Fibroblast of lung (primary cell): Measurements from ENCODE around the gene GRIK2. TPM values are rescaled to one million over a fixed set of nuclear protein-coding genes. Genes with fewer than 3 reads are reported as not detected.

Source experiments
- DNase-seq, 2 donors: peaks; one replicate each; pipeline versions ENCODE4 v3.0.0 to v3.0.0-alpha.2; 2010; ENCODE audit warnings: low read depth in 2 of 2
- H2AFZ ChIP-seq: 2 replicates; pipeline ENCODE4 v1.5.1; 2012; ENCODE audit warnings: low read length, control low read depth, inconsistent platforms
- H3K27ac ChIP-seq: 2 replicates; pipeline ENCODE4 v1.5.1; 2011; ENCODE audit warnings: low read length, control low read depth; ENCODE audit not compliant: insufficient read depth
- H3K27me3 ChIP-seq: 2 replicates; pipeline ENCODE4 v1.5.1; 2011; ENCODE audit warnings: mild to moderate bottlenecking, low read length; ENCODE audit not compliant: control insufficient read depth, insufficient read depth
- H3K36me3 ChIP-seq: 2 replicates; pipeline ENCODE4 v1.5.1; 2011; ENCODE audit warnings: low read length; ENCODE audit not compliant: control insufficient read depth, insufficient read depth
- H3K4me1 ChIP-seq: 2 replicates; pipeline ENCODE4 v1.5.1; 2011; ENCODE audit warnings: low read length; ENCODE audit not compliant: control insufficient read depth, insufficient read depth; ENCODE audit errors: extremely low read depth
- H3K4me2 ChIP-seq: 2 replicates; pipeline ENCODE4 v1.5.1; 2011; ENCODE audit warnings: low read length, control low read depth; ENCODE audit not compliant: insufficient read depth; ENCODE audit errors: extremely low read depth
- H3K4me3 ChIP-seq, 4 experiments: fragments of 200-600 bp in 1 of 4; sonication (generic) in 1 of 4; replicated peaks in 1 of 4; 2 replicates each; pipeline ENCODE4 v1.5.1; 2011 to 2016; ENCODE audit warnings: low read length in 4 of 4, low read depth in 3 of 4, mild to moderate bottlenecking in 3 of 4, control low read depth in 2 of 4, inconsistent platforms in 1 of 4, mixed read lengths in 1 of 4; ENCODE audit not compliant: insufficient read depth in 1 of 4; ENCODE audit errors: control extremely low read depth in 1 of 4
- H3K79me2 ChIP-seq: 2 replicates; pipeline ENCODE4 v1.5.1; 2012; ENCODE audit warnings: mild to moderate bottlenecking, low read length, inconsistent platforms; ENCODE audit not compliant: control insufficient read depth, insufficient read depth
- H3K9ac ChIP-seq: 2 replicates; pipeline ENCODE4 v1.5.1; 2011; ENCODE audit warnings: mild to moderate bottlenecking, low read length, control low read depth; ENCODE audit not compliant: insufficient read depth
- H3K9me3 ChIP-seq: 2 replicates; pipeline ENCODE4 v1.5.1; 2012; ENCODE audit warnings: low read depth, low read length; ENCODE audit not compliant: control insufficient read depth, insufficient read depth
- H4K20me1 ChIP-seq: 2 replicates; pipeline ENCODE4 v1.5.1; 2011; ENCODE audit warnings: low read length; ENCODE audit not compliant: control insufficient read depth, insufficient read depth; ENCODE audit errors: extremely low read depth
- CTCF ChIP-seq, 2 donors: IDR thresholded peaks in 1 of 2; conservative IDR thresholded peaks in 1 of 2; 1 replicate in 1 of 2; 2 replicates in 1 of 2; pipeline ENCODE4 v1.5.1; 2011 to 2012; ENCODE audit warnings: low read length in 2 of 2, control low read depth in 1 of 2, inconsistent platforms in 1 of 2, low read depth in 1 of 2, mild to moderate bottlenecking in 1 of 2
- EZH2 ChIP-seq: IDR thresholded peaks from 2 replicates; pipeline ENCODE4 v1.5.1; 2012; ENCODE audit warnings: low read length, control low read depth, mild to moderate bottlenecking; ENCODE audit errors: missing control alignments
- polyA plus RNA-seq, 2 donors: library from polyadenylated mRNA; depleted of rRNA in 1 of 2; stranded (reverse) in 1 of 2; unstranded in 1 of 2; fragments of >200 nt; gene quantifications; 2 replicates each; pipeline ENCODE4 v1.2.1, GENCODE V29; 2011 to 2012; ENCODE audit warnings: missing spikeins in 1 of 2
- total RNA-seq: library from RNA; depleted of rRNA; stranded (reverse); fragments of >200 nt; gene quantifications from 2 replicates; pipeline ENCODE4 v1.2.1, GENCODE V29; 2014

The GRIK2 gene
- total and polyA plus RNA-seq, 2 donors (not counting 1 experiment from before 2014, with no cell fraction given), result 0.33 to 0.40 TPM

GRCh38 chr6:101878554-101879276 is 485.2 kb downstream of the GRIK2 start:
- Histone ChIP-seq H3K27ac (no peak overlapping the region), H3K27me3 (no peaks in the 10 kb centered on the region), H3K9me3 (no peaks in the 10 kb centered on the region), H3K4me2 (no peak overlapping the region), H3K4me3 (no peak overlapping the region), H3K4me1 (no peaks in the 10 kb centered on the region), H3K9ac (no peak overlapping the region), H2AFZ (no peak overlapping the region), H4K20me1 (no peaks in the 10 kb centered on the region), H3K36me3 (no peaks in the 10 kb centered on the region), H3K79me2 (no peaks in the 10 kb centered on the region)
- no peak for TF ChIP-seq CTCF (conservative IDR thresholded peaks at IDR 0.05 in 1 of 2, IDR thresholded peaks at IDR 0.05 in 1 of 2; ENCODE audit: low read depth in 1 of 2, low read length in 2 of 2)
- TF ChIP-seq EZH2, result no peak
- no peak for DNase-seq

GRCh38 chr6:101879782-101880181 is 486.3 kb downstream of the GRIK2 start:
- no peaks in the 10 kb centered on the region for H3K4me1 ChIP-seq
- no peaks in the 10 kb centered on the region for H3K79me2 ChIP-seq
- H3K9ac ChIP-seq, result no peak overlapping the region
- no peaks in the 10 kb centered on the region for H3K36me3 ChIP-seq
- H3K27ac ChIP-seq, result no peak overlapping the region
- no peak for DNase-seq
- H3K4me2 ChIP-seq, result no peak overlapping the region
- no peak overlapping the region for H2AFZ ChIP-seq
- no peaks in the 10 kb centered on the region for H3K27me3 ChIP-seq
- no peaks in the 10 kb centered on the region for H3K9me3 ChIP-seq
- H4K20me1 ChIP-seq, result no peaks in the 10 kb centered on the region
- no peak overlapping the region for H3K4me3 ChIP-seq
- no peak for TF ChIP-seq CTCF (conservative IDR thresholded peaks at IDR 0.05 in 1 of 2, IDR thresholded peaks at IDR 0.05 in 1 of 2; ENCODE audit: low read depth in 1 of 2, low read length in 2 of 2)
- TF ChIP-seq EZH2, result no peak

GRCh38 chr6:101883505-101883904 is 490.0 kb downstream of the GRIK2 start:
- DNase-seq, result peak in 1 of 2 donors; percentile 4
- no peak overlapping the region for H3K4me3 ChIP-seq
- no peak overlapping the region for H3K9ac ChIP-seq
- TF ChIP-seq CTCF (conservative IDR thresholded peaks at IDR 0.05 in 1 of 2, IDR thresholded peaks at IDR 0.05 in 1 of 2; ENCODE audit: low read depth in 1 of 2, low read length in 2 of 2) (no peak), EZH2 (no peak)
- no peak overlapping the region for H3K27ac ChIP-seq
- H3K9me3 ChIP-seq, result no peaks in the 10 kb centered on the region
- H3K4me1 ChIP-seq, result no peaks in the 10 kb centered on the region
- H3K27me3 ChIP-seq, result no peaks in the 10 kb centered on the region
- H3K79me2 ChIP-seq, result no peaks in the 10 kb centered on the region
- H2AFZ ChIP-seq, result no peak overlapping the region
- H3K4me2 ChIP-seq, result no peak overlapping the region
- no peaks in the 10 kb centered on the region for H3K36me3 ChIP-seq
- no peaks in the 10 kb centered on the region for H4K20me1 ChIP-seq
